ENCODE data around the gene PPARG. TPM values are rescaled to one million over a fixed set of nuclear protein-coding genes. Genes with fewer than 3 reads are reported as not detected.

Gene PPARG
- total and polyA plus RNA-seq, 10 donors, result 5.5 to 28.0 (median 19.4) TPM

DNA sequence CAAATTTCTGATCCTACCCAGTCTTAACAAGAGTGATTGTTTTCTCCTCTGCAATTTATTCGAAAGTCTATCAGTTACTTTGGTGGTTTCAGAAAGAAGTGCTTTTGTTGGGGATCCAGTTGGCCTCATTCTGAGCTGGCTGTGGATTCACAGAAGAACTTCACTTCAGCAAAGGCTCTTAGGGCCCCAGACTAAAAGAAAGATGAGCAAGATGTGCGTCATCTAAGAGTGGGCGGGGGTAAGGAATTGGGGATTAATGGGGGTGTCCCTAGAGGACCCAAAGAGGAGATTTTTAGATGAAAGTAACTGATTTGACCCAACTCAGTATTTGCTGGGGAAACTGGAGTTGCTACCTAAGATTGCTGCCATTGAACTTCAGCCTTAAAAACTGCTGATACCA lies 131.5 kb downstream of the PPARG start:
- TF ChIP-seq POLR2AphosphoS5 (IDR thresholded peaks at IDR 0.05), result no peak
- no peak for TF ChIP-seq POLR2A (IDR thresholded peaks at IDR 0.05)
- TF ChIP-seq, protein P1, sequence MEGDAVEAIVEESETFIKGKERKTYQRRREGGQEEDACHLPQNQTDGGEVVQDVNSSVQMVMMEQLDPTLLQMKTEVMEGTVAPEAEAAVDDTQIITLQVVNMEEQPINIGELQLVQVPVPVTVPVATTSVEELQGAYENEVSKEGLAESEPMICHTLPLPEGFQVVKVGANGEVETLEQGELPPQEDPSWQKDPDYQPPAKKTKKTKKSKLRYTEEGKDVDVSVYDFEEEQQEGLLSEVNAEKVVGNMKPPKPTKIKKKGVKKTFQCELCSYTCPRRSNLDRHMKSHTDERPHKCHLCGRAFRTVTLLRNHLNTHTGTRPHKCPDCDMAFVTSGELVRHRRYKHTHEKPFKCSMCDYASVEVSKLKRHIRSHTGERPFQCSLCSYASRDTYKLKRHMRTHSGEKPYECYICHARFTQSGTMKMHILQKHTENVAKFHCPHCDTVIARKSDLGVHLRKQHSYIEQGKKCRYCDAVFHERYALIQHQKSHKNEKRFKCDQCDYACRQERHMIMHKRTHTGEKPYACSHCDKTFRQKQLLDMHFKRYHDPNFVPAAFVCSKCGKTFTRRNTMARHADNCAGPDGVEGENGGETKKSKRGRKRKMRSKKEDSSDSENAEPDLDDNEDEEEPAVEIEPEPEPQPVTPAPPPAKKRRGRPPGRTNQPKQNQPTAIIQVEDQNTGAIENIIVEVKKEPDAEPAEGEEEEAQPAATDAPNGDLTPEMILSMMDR (IDR thresholded peaks at IDR 0.05 in 8 of 11, conservative IDR thresholded peaks at IDR 0.05 in 3 of 11), result no peak
- Histone ChIP-seq H3K27me3 (replicated peaks in 1 of 7) (peaks cover 0 to 7% (median 0%) of the 10 kb centered on the region in 7 donors), H3K4me1 (peaks cover 0 to 5% (median 0%) of the 10 kb centered on the region in 6 donors), H3K27ac (no peak overlapping the region), H3K4me3 (no peak overlapping the region), H3K9me3 (no peaks in the 10 kb centered on the region), H3K36me3 (no peaks in the 10 kb centered on the region)
- 85 to 95% (median 93%) methylated on average over 3 of the region's 3 CpGs for WGBS, 5 donors
- no peak for DNase-seq
- intact Hi-C loops (cut with DNase I; ENCODE audit: low total_unique reads), result no loop called here

DNA sequence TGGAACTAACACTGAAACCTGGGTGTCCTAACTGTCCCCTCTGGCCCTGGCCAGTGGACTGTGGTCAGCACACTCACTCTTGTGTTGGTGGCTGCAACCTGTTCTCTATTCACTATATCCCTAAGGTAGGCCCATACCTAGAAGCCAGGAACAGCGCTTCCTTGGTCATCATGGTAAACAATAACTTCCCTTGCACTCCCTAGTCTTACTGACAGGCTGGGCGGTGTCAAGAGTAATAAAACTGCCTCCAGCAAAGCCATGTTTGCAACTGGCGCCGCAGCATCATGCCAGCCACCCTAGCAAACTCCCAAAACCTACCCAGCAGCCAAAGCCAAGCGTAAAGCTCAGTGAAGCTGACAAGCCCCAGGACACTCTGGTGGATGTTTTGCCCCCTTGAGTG lies 132.3 kb downstream of the PPARG start:
- no peak overlapping the region for H3K4me3 ChIP-seq
- TF ChIP-seq POLR2AphosphoS5 (IDR thresholded peaks at IDR 0.05) (no peak), POLR2A (IDR thresholded peaks at IDR 0.05) (no peak)
- TF ChIP-seq, protein P1 (IDR thresholded peaks at IDR 0.05 in 8 of 11, conservative IDR thresholded peaks at IDR 0.05 in 3 of 11), result no peak
- H3K4me1 ChIP-seq, result peaks cover 0 to 7% (median 0%) of the 10 kb centered on the region in 6 donors
- DNase-seq, result no peak
- peaks cover 0 to 7% (median 0%) of the 10 kb centered on the region in 7 donors for H3K27me3 ChIP-seq (replicated peaks in 1 of 7)
- intact Hi-C loops (cut with DNase I; ENCODE audit: low total_unique reads), result no loop called here
- 92 to 94% (median 93%) methylated on average over 5 of the region's 5 CpGs for WGBS, 5 donors
- no peak overlapping the region for H3K27ac ChIP-seq
- H3K9me3 ChIP-seq, result no peaks in the 10 kb centered on the region
- H3K36me3 ChIP-seq, result no peaks in the 10 kb centered on the region

DNA sequence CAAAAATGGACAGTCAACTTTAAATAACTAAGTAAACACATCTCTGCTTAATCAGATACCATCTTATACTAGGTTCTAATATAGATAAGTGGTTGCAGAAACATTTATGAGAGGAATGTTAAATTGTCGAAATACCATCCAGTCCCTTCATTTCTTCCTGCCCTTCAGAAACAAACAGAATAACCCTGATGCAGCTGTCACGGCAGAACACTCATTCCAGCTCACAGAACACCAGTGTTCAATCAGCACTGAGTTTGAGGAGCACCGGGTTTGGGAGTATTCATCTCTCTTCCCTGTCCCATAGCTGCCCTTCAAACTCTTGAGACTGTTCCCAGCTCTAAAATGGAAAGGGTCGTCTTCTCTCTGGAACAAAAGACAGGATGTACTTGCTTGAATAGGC lies 134.3 kb downstream of the PPARG start:
- TF ChIP-seq, protein P1 (IDR thresholded peaks at IDR 0.05 in 8 of 11, conservative IDR thresholded peaks at IDR 0.05 in 3 of 11), result no peak
- TF ChIP-seq POLR2AphosphoS5 (IDR thresholded peaks at IDR 0.05) (no peak), POLR2A (IDR thresholded peaks at IDR 0.05) (no peak)
- H3K4me1 ChIP-seq, result peaks cover 0 to 20% (median 3%) of the 10 kb centered on the region in 6 donors
- no peak for DNase-seq
- H3K27me3 ChIP-seq (replicated peaks in 1 of 7), result peaks cover 0 to 7% (median 0%) of the 10 kb centered on the region in 7 donors
- WGBS, 5 donors, result 58 to 75% (median 73%) methylated on average over 4 of the region's 4 CpGs
- no peak overlapping the region for H3K4me3 ChIP-seq
- intact Hi-C loops (cut with DNase I; ENCODE audit: low total_unique reads), result no loop called here
- H3K27ac ChIP-seq, result no peak overlapping the region
- H3K9me3 ChIP-seq, result no peaks in the 10 kb centered on the region
- H3K36me3 ChIP-seq, result no peaks in the 10 kb centered on the region

DNA sequence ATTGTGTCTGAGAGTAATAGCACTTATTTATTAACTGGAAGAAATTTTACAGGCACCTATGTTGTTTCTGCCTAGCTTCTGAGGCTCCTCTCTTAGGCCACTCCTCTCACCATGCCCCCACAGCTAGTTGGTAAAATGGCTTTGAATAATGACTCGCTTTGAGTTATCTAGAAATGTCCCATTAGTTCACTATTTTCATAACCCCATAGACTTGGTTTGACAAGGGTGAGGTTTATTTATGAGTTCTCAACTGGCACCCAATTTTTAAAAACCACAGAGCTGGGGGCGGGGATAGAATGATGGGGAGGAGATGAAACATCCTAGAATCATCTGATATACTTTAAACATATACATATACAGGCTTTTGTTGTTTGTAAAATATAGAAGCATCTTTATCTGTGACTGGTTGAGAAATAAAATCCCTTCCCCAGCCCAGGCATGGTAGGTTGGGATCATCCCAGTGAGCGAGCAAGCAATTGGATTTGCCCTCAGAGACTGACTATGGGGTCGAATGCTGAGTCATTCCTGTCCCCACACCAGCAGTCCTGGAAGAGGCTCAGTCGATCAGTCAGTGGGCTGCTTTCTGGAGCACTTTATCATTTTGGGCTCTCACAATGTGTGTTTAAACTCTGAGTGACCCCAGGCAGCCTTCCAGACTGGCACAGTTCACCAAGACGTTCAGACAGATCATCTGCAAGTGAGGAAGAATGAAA lies 135.2 kb downstream of the PPARG start:
- DNase-seq, result no peak
- intact Hi-C loops (cut with DNase I; ENCODE audit: low total_unique reads), result no loop called here
- H3K27ac ChIP-seq, result no peak overlapping the region
- H3K4me3 ChIP-seq, result no peak overlapping the region
- H3K9me3 ChIP-seq, result no peaks in the 10 kb centered on the region
- H3K27me3 ChIP-seq (replicated peaks in 1 of 7), result peaks cover 0 to 7% (median 0%) of the 10 kb centered on the region in 7 donors
- whole genome bisulfite sequencing, 5 donors, result 46 to 56% (median 51%) methylated on average over 6 of the region's 6 CpGs
- peaks cover 0 to 20% (median 3%) of the 10 kb centered on the region in 6 donors for H3K4me1 ChIP-seq
- TF ChIP-seq POLR2A (IDR thresholded peaks at IDR 0.05), result no peak
- no peak for TF ChIP-seq POLR2AphosphoS5 (IDR thresholded peaks at IDR 0.05)
- TF ChIP-seq, protein P1 (IDR thresholded peaks at IDR 0.05 in 8 of 11, conservative IDR thresholded peaks at IDR 0.05 in 3 of 11), result no peak
- no peaks in the 10 kb centered on the region for H3K36me3 ChIP-seq

All from spleen (tissue), 11 donors.